ENCODE measurements around the gene HSPA12B.
A peak's percentile ranks its signal among the peaks of the same experiment; 100 is the strongest.

HSPA12B gene

DNA sequence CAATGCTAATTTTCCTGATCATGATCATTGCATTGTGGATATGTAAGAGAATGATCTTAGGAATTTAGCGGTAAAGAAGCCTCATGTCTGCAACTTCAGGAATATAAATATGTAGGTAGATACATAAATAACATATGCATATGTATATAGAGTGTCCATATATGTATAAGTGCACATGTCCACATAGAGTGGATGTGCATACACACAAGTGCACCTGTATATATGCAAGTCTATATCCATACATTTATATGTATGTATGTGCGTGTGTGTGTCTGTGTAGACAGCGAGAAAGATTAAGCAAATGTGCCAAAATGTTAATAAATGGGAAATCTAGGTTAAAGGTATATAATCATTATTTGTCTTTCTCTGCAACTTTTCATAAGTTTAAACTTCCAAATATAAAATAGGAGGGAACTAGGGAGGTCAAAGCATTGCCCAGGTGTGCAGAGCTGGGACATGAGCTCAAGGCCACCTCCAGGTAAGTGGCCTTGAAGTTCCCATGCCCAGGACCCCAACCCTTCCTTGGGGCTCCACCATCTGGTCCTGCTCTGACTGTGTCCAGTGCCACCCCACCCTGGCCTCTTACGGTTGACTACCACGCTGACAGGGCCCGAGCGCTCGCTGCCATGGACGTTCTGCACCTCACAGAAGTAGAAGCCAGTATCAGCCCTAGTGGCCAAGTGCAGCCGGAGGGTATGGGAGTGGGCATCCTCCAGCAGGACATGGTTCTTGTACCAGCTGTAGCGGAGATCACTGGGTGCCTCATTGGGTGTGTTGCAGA lies 29.7 kb upstream of the HSPA12B start:
- DNase-seq (ENCODE audit: low read depth, low spot score): no peak

DNA sequence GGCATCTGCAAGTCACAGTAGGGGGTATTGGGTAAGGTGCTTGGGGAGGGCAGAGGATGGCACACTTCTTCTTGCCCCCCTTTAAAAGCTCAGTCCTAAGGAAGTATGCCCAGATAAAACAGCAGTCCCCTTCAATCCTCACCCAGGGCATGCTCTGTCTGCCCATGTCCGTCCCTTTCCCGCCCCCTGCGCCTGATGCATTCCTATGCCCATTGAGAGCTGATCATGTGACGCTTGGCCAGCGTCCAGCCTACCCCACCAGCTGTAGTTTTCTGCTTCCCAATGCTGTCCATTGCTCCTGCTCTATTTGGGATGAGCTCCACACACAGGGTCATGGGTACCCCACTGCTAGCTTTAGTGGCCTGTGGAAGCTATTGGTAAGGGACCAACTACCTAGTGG lies 28.4 kb upstream of the HSPA12B start:
- DNase-seq (ENCODE audit: low read depth, low spot score): no peak

DNA sequence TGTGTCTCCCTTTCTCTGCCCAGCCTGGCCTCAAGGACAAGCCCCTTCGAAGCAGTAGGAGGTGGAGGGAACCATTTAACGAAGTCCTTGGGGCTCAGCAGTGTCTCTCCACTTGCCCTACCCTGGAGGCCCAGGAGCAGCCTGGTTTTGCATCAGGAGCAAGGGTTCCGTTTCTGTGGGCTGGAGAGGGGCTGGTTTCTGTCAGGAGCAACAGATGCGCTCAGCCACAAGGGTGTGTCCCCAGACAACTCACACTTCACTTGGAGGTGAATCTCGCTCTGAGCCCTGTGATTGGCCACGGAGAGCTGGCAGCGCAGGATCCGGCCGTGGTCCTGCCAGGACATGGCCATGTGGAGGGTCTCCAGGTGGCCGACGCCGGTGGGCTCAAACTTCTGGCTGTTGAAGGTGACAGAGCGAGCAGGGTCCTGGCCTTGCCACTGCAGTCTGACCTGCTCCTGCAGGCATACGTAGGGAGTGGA lies 27.0 kb upstream of the HSPA12B start:
- no peak for DNase-seq (ENCODE audit: low read depth, low spot score)

DNA sequence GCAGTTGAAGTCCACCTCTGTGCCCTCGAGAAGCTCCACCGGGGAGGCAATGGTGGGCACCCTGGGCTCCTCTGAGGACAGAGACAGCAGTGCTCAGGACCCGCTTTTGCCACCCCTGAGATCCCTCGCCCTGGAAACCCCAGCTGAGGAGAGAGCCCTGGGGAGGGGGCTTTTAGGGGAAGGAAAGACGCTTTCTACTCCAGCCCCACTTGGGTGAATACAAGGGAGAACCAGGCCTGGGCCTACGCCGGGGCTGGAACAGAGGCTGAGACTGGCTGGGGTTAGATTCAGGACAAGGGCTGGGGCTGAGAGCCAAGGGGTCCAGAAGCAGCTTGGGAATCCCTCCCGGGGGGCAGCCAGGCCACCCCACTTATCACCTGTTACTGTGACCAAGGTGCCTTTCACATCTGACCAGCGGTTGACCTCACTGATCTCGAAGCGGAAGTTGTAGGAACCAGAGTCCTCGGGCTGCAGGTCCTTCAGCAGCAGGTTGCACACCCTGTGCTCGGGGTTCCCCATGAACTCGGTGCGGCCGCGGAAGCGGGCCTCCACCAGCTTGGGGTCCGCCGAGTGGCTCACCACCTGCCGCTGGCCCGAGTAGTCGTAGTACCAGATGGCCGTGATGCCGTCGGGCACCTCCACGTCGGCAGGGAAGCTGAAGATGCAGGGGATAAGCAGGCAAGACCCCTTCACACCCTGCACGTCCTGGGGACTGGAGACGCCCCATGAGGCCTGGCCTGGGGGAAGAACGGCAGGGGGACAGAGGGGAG lies 26.3 kb upstream of the HSPA12B start:
- DNase-seq (ENCODE audit: low read depth, low spot score): no peak

DNA sequence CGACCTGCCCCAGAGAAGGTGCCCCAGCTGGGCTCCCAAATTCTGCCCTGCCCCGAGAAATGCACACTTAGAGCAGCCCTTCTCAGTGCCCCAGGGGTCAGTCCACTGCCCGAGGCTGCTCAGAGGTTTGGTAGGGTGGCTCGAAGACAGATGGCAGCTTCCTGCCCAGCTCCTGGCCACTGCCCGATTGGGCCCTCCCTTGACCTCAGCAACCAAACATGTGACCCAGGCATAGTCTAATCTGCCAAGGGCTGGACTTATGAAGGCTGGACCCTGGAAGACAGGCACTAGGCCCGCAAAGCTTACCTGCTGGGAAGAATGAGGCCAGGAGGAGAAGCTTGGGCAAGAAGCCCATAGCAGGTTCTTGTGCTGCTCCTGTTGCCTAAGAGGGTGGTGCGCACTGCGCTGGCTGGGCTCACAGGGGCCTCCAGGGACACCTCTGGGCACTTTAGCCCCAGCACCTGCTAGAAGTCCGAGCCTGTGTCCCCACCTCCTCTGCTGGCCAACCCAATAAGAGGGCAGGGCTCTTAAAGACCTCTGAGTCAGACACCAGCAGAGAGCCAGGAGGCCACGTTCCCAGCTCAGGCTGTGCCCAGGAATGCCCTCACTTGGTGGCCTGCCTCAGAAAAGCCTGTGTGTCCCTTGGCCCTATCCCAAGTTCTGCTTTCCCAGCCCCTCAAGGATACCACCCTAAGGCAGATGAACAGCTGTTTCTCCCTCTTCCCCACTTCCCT lies 25.5 kb upstream of the HSPA12B start:
- DNase-seq (ENCODE audit: low read depth, low spot score): no peak

DNA sequence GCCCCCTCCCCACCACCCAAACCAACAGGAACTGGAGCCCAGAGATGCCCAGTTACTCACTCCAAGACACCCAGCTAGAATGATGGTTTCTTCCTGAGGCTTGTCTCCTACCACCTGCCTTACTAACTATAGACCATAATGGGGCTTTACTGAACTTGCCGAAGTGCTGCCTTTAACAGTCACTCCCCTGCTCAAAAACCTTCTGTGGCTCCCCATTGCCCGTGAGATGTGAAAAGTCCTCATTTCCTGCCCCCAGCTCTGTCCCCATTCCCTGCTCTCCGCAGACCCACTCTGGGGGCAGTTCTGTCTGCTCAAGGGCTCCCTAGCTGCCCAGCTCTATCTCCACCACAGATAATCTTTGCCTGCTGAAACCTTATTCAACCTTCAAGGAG lies 25.0 kb upstream of the HSPA12B start:
- DNase-seq (ENCODE audit: low read depth, low spot score): no peak

DNA sequence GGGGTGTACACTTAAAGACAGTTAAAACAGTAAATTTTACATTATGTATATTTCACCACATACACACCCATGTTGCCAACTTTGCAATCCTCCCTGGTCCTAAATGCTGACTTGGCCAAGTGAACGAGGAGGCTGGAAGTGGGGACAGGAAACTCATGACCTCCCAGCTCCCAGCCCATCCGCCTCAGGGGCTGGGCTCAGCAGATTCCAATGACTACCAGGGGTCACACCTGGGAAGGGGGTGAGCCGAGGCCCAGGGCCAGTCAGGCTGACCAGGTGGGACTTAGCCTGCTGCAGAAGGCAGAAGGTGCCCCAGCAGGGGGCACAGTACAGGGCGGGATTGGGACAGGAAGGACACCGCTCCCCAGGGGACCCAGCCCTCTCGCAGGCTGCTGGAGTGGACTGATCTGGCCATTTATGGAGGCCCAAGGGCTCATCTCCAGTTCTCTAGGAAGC lies 22.4 kb upstream of the HSPA12B start:
- no peak for DNase-seq (ENCODE audit: low read depth, low spot score)

DNA sequence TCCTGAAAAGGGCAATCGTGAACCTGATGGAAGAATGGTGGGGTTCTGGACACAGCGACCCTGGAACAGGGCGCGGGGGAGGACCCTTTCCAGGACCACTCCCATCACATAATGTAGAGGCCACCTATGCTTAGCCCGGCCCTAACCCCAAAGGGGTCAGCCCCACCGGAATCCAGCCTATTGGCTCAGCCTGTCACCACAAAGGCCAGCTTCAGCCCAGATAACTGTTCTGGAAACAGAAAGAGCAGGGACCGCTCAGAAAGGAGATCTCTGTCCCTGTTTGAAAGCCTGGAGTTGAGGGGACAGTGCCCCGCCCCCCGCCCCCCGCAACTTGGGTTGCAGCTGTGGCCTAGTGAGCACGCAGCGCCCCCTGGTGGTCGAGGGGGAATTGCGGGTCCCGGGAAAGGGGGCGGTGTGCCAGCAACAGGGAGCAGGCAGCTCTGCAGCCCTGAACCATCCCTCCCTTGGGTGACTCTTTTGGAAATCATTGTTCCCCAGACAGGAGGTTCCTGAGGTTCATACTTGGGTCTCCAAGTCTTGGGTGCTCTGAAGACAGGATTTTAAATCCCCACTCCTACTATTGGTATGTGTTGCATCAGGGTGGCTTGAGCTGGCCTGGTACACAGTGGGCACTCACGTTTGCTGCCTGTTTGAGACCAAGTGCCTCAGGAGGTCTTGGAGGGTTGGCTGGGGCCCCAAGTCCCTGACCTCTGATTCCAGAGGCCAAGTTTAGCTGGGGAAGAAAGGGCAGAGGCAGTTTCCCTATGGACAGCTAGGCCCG lies 21.6 kb upstream of the HSPA12B start:
- DNase-seq (ENCODE audit: low read depth, low spot score): peak; percentile 56

DNA sequence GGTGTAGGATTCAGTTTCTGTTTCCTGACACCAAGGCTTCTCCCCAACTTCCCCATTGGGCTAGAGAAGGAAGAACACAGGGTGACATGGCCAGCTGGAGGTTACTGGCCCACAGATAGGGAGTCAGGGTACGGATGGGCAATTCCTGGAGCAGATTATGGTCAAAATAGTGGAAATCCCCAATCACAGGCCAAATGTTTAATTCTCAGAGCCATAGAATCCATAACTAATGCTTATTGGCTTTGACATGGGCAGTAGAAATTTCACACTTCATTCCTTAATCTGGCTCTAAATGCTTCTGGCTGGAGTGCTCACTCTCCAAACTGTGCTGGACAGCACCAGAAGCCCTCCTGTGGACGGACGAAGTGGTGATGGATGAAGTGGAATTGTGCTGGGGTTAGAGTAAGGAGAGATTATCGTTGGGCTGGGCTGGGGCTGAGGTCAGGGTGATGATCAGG lies 21.0 kb upstream of the HSPA12B start:
- DNase-seq (ENCODE audit: low read depth, low spot score): no peak

DNA sequence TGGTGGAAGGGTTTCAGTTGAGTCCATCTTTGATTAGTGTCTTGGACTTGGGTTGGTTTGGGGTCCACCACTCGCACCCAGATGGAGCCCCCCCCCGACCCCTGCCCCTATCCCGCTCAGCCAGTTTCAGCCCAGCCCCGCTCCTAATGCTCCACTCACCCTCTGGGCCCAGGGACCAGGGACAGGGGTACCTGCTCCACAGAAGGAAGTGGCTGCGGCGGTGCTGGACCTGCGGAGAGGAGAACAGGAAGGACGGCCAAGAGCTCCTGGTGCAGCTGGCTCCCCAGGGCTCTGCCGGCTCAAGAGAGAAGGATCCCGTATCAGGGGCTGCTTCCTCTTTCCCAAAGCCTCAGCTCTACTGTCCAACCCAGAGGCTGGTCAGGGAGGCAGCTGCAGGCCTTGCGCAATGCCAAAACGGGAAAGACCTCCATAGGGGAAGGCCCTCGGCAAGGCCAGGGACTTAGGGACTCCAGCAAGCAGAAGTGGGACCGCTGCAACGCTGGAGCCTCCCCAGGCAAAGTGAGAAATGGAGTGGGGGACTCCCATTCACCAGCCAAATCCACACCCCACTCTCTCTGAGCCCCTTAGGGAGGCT lies 20.1 kb upstream of the HSPA12B start, which contains the start of gene SIGLEC1:
Gene SIGLEC1, minus strand, starts transcription at position 322 of the 595 bp plus-strand sequence. CDS start 5,472 bp downstream, outside the sequence.
- DNase-seq (ENCODE audit: low read depth, low spot score): no peak

DNA sequence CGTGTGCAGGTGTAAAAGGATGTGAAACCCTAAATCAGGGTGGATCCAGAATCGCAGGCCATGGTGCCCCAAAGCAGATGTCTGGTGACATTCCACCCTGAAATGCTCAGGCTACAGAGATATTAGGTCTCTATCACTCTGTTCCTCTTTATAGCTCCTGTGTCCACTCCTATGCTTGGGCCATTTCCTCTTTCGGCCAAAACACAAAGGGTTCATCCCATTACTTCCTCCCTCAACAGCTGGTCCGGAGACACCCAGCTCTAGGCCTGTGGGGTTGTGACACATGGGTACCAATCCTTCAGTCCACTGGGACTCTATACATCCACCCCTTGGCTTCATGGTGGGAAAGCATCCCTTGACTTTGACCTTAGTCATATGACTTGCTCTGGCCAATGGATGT lies 18.4 kb upstream of the HSPA12B start:
- no peak for DNase-seq (ENCODE audit: low read depth, low spot score)

DNA sequence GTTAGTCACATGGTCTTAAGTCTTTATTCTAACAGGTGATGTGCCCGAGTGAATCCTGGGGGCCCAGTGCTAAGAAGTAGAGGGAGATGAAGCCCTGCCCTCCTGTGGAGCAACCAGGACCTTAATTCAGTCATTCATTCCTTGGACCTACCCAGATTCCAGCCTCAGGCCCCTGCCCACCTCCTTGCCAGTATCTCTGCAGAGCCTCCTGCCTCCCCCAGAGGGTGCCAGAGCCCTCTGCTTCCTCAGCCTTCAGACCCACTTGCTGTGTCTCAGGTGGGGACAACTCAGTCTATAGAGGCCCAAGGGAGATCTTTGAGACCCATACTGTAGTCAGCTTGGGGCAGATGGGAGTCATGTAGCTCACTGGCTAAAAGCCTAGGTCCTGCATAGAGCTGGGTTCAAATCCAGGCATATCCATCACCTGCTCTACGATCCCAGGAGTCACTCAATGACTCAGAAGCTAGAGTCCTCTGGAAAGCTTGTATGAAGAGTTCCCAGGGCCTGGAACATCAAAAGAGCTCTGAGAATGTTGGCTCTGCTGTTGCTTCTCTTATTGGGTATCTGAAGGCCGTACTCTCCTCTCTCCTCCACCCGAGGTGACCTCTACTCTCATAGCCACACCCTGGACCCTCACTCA lies 16.2 kb upstream of the HSPA12B start:
- DNase-seq (ENCODE audit: low read depth, low spot score): no peak

DNA sequence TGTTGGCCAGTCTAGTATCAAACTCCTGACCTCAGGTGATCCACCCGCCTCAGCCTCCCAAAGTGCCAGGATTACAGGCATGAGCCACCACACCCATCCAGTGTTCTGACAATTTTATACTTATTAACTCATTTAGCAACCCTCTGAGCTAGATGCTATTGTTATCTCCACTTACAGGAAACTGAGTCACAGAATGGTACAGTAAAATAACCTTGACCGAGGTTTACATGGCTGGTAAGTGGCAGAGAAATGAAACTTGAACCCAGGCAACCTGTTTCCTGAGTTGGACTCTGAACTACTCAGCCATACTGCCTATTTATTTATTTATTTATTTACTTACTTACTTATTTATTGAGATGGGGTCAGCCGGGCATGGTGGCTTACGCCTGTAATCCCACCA lies 13.4 kb upstream of the HSPA12B start:
- DNase-seq (ENCODE audit: low read depth, low spot score): no peak

DNA sequence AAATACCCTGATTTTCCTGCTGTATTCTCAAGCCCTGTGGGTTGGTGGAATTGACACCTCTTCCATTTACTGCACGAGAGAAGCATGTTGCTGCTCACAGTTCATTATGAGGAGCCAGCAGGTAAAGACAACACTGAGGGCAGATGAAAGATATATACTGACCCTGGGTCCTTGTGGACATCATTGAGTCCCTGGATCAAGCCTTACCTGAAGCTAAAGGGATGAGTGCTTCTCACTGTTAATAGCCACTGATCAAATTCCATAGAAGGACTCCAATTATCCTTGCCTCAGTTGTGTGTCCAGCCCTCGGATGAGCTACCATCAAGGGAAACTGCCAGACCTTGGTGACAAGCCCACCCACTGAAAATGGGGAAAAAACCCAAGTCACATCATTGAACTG lies 12.4 kb upstream of the HSPA12B start:
- DNase-seq (ENCODE audit: low read depth, low spot score): no peak

DNA sequence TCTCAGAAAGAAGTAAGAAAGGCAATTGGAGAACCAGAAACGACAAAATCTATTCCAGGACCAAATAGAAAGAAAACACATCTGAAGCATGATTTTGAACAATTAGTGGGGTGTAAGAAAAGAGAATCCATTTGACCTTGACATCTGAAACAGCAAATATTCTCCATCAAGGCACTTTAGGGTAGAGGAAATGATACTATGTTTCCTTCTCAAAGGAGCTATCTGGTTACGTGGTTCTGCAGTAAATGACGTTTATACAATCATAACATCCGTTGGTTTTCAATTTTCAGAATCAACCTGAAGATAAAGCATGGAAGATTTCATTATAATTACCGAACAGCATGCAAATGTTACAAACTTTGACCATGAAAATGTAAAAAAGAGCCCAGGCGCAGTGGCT lies 11.9 kb upstream of the HSPA12B start:
- DNase-seq (ENCODE audit: low read depth, low spot score): no peak

DNA sequence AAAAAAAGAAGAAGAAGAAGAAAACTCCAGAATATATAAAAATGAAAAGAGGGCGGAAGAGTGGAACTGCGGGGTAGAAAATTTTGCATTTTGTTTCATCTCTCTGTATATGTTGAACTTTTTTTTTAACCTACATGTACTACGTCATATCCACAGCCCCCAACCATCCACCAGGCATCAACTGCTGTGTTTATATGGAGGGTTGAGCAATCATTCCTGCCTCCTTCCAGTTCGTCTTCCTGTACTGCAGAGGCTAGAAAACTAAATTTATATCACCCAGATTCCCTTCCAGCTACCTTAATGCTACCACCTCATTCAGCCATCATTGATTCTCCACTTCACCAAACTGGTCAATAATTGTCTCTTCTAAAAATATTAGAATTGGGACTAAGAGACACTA lies 10.6 kb upstream of the HSPA12B start:
- DNase-seq (ENCODE audit: low read depth, low spot score): no peak

DNA sequence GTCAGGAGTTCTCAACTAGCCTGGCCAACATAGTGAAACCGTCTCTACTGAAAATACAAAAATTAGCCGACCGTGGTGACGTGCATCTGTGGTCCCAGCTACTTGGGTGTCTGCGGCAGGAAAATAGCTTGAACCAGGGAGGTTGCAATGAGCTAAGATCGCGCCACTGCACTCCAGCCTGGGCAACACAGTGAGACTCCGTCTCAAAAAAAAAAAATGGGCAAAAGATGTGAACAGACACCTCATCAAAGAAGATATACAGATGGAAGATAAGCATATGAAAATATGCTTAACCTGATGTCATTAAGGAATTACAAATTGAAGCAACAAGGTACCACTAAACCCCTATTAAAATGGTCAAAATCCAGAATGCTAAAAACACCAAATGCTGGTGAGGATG lies 9.2 kb upstream of the HSPA12B start:
- no peak for DNase-seq (ENCODE audit: low read depth, low spot score)

DNA sequence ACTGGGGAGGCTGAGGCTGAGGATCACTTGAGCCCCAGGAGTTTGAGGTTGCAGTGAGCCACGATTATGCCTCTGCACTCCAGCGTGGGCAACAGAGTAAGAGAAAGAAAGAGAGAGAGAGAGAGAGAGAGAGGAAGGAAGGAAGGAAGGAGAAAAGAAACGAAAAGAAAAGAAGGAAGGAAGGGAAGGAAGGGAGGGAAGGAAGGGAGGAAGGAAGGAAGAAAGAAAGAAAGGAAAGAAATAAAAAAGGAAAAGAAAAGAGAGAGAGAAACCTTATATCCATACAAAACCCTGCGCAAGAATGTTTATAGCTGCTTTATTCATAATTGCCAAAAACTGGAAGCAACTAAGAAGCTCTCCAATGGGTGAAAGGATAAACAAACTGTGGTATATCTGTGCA lies 8.1 kb upstream of the HSPA12B start:
- DNase-seq (ENCODE audit: low read depth, low spot score): no peak

DNA sequence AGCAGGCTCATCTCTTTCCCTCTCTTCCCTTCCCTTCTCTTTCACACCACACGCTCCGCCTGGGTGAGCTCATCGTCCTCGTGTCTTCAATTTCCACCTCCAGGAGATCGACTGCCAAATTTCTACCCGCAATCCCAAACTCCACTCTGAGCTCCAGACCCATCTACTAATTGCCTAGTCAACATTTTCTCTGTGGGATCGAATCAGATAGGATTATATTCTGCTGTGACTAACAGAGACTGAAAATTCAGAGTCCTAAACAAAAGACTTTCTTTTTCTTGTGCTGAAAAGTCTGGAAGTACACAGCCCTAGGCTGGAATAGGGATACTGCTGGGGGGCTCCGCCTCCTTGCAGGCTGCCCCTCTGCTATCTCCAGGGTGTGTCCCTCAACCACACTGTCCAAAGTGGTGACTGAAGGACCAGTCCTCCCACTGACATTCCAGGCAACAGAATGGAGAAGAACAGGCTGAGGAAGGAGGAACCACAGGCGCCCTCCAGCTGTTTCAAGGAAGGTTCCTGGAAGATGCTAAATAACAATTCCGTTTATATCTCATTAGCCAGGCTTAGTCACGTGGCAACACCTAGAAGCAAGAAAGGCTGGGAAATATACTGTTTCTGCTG lies 5.0 kb upstream of the HSPA12B start:
- DNase-seq (ENCODE audit: low read depth, low spot score): no peak

DNA sequence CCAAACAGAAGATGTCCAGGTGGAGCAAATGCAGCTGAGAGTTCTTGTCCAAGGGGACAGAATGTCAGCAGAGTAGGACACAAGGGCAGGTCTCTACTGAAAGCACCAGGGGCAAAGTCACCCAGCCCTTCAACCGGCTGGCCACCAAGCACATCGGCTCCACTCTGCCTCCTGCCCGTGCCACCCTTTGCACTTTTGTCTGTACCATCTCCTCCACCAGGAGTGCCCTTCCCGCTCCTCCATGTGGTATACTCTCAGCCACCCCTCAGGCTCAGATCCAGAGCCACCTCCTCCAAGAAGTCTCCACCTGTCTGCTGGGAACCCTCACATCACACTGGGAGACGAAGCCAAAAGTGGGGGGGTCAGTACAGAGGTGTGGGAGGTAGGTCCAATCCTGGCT lies 4.1 kb upstream of the HSPA12B start:
- DNase-seq (ENCODE audit: low read depth, low spot score): no peak

Measured in activated naive CD8-positive, alpha-beta T cell treated with anti-CD3 and anti-CD28 coated beads, Interleukin-2, amount 50 U/mL, for 16 hours (primary cell).